Activated T-cell treated with anti-CD3 and anti-CD28 coated beads for 1 hour (primary cell): Measurements from ENCODE around the gene C11orf68.

Experiments
- DNase-seq: peaks from one replicate; pipeline ENCODE4 v3.0.0-alpha.2; 2020; ENCODE audit warnings: low read depth

The C11orf68 gene

GRCh38 chr11:65944191-65944590, 25.3 kb upstream of the C11orf68 start:
- DNase-seq, result no peak

GRCh38 chr11:65942531-65942930, 23.7 kb upstream of the C11orf68 start:
- no peak for DNase-seq

- no peak for DNase-seq
These were observed 23.0 kb upstream of the C11orf68 start for GRCh38 chr11:65941720-65942310.

GRCh38 chr11:65937766-65938165, 18.9 kb upstream of the C11orf68 start:
- DNase-seq, result no peak

GRCh38 chr11:65934014-65934413, 15.2 kb upstream of the C11orf68 start:
- DNase-seq, result no peak

DNA sequence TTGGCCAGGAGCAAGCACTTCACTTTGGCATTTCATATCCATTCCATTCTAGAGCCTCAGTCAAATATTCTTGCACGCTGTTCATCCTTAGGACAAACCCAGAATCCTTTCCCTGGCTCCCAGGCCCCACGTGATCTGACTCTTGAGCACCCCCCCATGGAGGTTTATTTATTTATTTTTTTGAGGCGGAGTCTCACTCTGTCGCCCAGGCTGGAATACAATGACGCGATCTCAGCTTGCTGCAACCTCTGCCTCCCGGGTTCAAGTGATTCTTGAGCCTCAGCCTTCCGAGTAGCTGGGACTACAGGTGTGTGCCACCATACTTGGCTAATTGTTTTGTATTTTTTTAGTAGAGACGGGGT, 13.7 kb upstream of the C11orf68 start:
- DNase-seq, result no peak

GRCh38 chr11:65931773-65932557, 13.1 kb upstream of the C11orf68 start:
- DNase-seq, result no peak

DNA sequence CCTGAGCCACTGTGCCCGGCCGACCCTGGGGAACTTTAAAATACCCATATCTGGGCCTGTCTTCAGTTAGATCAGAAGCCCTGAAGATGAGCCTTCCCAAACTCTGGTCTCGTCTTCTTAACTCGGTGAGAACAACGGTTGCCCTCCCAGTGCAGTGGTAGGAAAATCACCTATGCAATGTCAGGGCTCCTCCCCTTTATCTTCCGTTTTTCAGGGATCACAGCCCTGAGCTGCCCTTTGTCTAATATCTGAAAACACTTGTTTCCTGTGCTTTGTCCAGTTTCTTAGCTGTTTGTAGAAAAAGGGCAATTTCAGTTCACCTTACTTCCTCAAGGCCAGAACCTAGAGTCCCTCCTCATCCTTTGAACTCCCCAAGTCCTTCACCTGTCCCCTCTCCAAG, 9.8 kb upstream of the C11orf68 start:
- DNase-seq, result no peak

GRCh38 chr11:65927904-65928397, 9.1 kb upstream of the C11orf68 start:
- DNase-seq, result peak; percentile 66

- DNase-seq, result no peak
These were observed 6.5 kb upstream of the C11orf68 start for GRCh38 chr11:65925397-65925796.

GRCh38 chr11:65922565-65922964, 3.7 kb upstream of the C11orf68 start:
- no peak for DNase-seq

- no peak for DNase-seq
These were observed 3.0 kb upstream of the C11orf68 start for GRCh38 chr11:65921876-65922275.

DNA sequence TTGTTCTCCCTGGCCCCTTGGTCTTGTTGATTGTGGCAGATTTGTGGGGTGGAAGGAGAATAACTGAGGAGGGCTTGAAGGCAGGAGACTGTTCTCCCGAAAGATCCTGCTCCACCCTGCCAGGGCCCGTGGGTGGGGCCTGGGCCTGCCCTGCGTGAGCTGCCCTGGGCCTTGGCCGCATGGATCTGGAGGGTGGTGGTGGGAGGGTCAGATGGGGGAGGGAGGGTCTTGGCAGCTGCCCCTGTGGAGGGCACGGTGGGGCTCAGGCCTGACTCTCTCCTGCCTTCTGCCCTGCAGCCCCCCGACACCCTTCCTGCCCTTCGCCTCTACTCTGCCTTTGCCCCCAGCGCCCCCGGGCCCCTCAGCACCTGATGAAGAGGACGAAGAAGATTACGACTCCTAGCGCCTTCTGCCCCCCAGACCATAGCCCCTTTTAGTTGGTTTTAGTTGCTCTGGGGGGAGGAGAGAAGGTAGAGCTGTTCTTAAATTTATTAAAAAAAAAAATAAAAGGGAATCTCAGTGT, 2.2 kb upstream of the C11orf68 start:
- DNase-seq, result no peak

DNA sequence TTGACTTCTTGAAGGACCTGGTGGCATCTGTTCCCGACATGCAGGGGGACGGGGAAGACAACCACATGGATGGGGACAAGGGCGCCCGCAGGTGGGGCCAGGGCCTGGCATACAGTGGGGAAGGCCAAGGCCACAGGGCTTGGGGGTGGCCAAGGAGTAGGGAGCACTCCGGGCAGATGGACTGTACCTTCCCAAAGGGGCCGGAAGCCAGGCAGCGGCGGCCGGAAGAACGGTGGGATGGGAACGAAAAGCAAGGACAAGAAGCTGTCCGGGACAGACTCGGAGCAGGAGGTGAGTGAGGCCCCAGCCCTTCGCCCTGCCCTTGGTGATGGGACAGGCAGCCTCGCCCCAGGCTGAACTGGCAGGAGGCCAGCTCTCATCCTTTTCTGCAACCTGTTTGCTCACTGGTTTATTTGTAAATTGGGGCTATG, 1.5 kb upstream of the C11orf68 start:
- no peak for DNase-seq

GRCh38 chr11:65919573-65920371, 910 bp upstream of the C11orf68 start:
- DNase-seq, result peak; percentile 51

DNA sequence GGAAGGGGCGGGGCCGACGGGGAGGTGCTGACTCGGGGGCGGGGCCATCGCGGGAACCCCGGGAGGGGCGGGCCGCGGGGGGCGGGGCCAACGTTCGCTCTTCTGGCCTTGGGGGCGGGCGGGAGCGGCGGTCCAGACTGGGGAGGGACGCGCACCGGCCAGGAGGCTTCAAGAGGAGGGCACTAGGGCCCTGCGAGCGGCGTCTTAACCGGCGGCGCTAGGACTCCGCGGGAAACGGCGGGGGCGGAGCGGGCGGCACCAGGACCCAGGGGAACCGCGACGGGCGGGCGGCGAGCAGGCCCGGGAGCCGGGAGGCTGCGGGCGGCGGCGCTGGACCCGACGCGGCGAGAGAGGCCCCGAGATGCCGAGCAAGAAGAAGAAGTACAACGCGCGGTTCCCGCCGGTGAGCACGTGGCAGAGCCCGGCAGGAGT, 295 bp upstream of the C11orf68 start, which contains the start of gene DRAP1:
DRAP1 (plus strand) TSS at position 286 of the 432 bp plus-strand sequence; CDS start at position 362, 76 bp downstream.
- peak; percentile 99 for DNase-seq

DNA sequence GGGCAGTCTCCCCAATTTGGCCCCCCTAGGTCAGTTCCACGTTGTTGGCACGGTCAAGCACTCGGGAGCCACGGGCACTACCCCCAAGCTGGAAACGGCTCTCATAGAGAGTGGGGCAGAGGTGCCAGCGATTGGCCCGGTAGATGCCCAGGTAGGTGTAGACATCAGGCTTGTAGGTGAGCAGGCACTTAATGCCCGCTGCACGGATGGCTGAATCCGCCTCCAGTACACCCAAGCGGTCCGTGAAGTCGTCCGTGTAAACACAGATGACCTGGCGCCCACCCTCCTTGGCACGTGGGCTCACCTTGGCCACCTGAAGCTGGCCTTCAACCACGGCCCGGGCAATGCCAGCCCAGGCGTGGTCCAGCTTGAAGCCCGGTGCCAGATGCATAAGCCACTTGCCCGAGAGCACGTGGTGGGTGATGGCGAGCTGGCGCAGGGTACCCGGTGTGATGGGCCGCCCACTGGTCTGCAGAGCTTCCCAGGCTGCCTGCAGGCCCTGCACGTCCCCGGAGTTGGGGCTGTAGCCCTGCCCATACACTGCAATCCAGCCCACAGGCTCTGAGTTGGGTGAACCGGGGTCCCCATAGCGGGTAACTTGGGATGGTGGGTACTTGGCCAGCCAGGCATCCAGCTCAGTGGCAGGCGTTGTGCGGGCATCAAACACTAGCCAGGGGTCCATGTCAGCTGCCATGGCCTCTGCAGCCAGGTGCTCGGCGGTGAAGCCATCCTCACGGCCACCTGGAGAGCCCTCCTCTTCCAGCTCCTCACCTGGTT, 1.2 kb downstream of the C11orf68 start:
- DNase-seq, result no peak

- DNase-seq, result no peak
These were observed 1.8 kb downstream of the C11orf68 start for GRCh38 chr11:65917077-65917433.

DNA sequence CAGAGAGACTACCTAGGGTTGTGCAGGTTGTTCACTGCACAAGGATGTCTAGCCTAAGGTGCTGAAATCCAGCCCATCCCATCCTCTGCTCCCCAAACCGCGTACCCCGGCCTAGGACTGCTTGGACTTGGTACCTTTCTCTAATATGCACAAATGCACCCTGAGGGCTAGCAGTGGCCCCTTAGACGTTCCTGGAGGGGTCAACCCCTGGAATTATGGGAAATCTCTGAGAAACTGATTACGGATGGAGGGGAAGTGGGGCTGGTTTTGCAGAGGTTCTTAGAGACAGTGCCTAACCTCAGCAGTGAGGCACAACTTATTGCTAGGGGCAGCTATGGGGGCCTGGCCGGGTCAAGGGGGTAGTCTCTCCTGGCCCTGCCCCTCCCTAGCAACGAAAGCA, 2.5 kb downstream of the C11orf68 start:
- no peak for DNase-seq

- DNase-seq, result no peak
These were observed 3.0 kb downstream of the C11orf68 start for GRCh38 chr11:65915821-65916251.

DNA sequence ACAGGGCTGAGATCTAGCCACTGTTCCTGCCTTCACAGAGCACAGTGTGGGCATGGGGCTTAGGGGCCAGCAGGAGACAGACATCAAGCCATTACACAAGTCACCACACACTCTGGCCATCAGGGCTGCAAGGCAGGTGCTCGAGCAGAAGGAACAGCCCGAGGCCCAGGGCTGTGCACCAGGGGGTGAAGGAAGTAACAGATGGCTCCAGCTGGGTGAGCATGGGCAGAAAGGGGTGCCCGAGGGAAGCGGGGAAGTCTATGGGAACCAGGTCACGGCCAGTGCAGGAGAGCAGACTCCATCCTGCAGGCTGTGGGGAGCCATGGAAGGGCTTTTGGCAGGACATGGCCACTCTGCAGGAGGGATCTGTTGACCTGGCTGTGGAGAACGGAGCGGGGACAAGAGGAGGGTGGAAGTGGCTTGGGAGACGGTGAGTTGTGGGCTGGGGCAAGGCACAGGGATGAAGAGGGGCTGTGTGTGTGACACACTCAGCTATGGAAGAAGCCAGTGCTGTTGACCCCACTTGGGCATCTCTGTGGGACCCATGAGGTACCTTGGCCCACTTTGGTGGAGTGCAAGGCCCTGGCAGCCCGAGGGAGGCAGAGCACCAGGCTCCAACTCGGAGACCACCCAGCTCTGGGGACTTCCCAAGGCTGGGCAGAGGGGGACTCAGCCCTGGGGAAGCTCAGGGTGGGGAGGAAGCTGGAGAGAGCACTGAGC, 3.6 kb downstream of the C11orf68 start:
- DNase-seq, result no peak
